CD4-positive, alpha-beta T cell (primary cell): ENCODE data around the gene TUBG1. TPM values are rescaled to one million over a fixed set of nuclear protein-coding genes. Genes with fewer than 3 reads are reported as not detected.

ENCODE experiments used
- ATAC-seq: fragments of 200-7000 bp; cut with Tn5 transposase; one replicate; pipeline ENCODE4 v1.10.0; 2022; ENCODE audit warnings: mild to moderate bottlenecking; ENCODE audit not compliant: poor library complexity
- CTCF ChIA-PET: fragments of 350-600 bp; sonication (Branson Sonifier 250); formaldehyde crosslinking; loops from one replicate; lab custom pipeline; 2021; ENCODE audit warnings: antibody characterized with exemption, inconsistent platforms; lab: Charles Lee
- POLR2A ChIA-PET: fragments of 350-600 bp; sonication (Branson Sonifier 250); formaldehyde crosslinking; loops from one replicate; lab custom pipeline; 2021; ENCODE audit warnings: antibody characterized with exemption, inconsistent platforms; lab: Charles Lee
- DNase-seq, 14 experiments: peaks; one replicate each; pipeline ENCODE4 v3.0.0-alpha.2; 2013 to 2020; ENCODE audit warnings: mixed read lengths in 2 of 14
- H3K27ac ChIP-seq, 2 donors: one replicate each; pipeline versions ENCODE4 v1.5.1 to v1.7.0; 2013; ENCODE audit warnings: low read length in 2 of 2, low read depth in 1 of 2, mild to moderate bottlenecking in 1 of 2
- H3K27me3 ChIP-seq, 2 experiments: 1 replicate in 1 of 2; 2 replicates in 1 of 2; pipeline versions ENCODE4 v1.6.1 to v1.7.0; 2013; ENCODE audit warnings: low read length in 2 of 2, control low read depth in 1 of 2, mild to moderate bottlenecking in 1 of 2, moderate library complexity in 1 of 2; ENCODE audit not compliant: insufficient read depth in 2 of 2, control insufficient read depth in 1 of 2
- H3K36me3 ChIP-seq: one replicate; pipeline ENCODE4 v1.6.1; 2013; ENCODE audit warnings: low read length, control low read depth; ENCODE audit not compliant: insufficient read depth
- H3K4me1 ChIP-seq: one replicate; pipeline ENCODE4 v1.6.1; 2013; ENCODE audit warnings: low read length, control low read depth; ENCODE audit not compliant: insufficient read depth
- H3K4me3 ChIP-seq: one replicate; pipeline ENCODE4 v1.5.1; 2013; ENCODE audit warnings: mild to moderate bottlenecking, low read length, moderate library complexity
- H3K9me3 ChIP-seq, 2 experiments: 1 replicate in 1 of 2; 2 replicates in 1 of 2; pipeline versions ENCODE4 v1.6.1 to v1.7.0; 2013; ENCODE audit warnings: low read length in 2 of 2, mild to moderate bottlenecking in 2 of 2, control low read depth in 1 of 2, moderate library complexity in 1 of 2; ENCODE audit not compliant: control insufficient read depth in 1 of 2, insufficient read depth in 1 of 2
- H3K27ac Mint-ChIP-seq: one replicate; pipeline ENCODE4 v1.8.0; 2020; ENCODE audit warnings: mixed read lengths
- H3K27me3 Mint-ChIP-seq: one replicate; pipeline ENCODE4 v1.8.0; 2021; ENCODE audit warnings: mixed read lengths
- H3K36me3 Mint-ChIP-seq: one replicate; pipeline ENCODE4 v1.8.0; 2021; ENCODE audit warnings: low read depth, mixed read lengths
- H3K4me1 Mint-ChIP-seq: one replicate; pipeline ENCODE4 v1.8.0; 2021; ENCODE audit warnings: low read depth, mixed read lengths
- H3K4me3 Mint-ChIP-seq: one replicate; pipeline ENCODE4 v1.8.0; 2020; ENCODE audit warnings: mild to moderate bottlenecking, mixed read lengths
- H3K9me3 Mint-ChIP-seq: one replicate; pipeline ENCODE4 v1.8.0; 2020; ENCODE audit warnings: mixed read lengths
- intact Hi-C, 2 experiments: fragments of 100-400 bp; cut with DNase I in 1 of 2; cut with micrococcal nuclease in 1 of 2; formaldehyde crosslinking; loops; one replicate each; pipeline versions ENCODE4 v1.15.1 to v1.9.0; 2023 to 2025; cut with DNase I, micrococcal nuclease
- total RNA-seq, 174 experiments: library from RNA in 2 of 174; stranded (reverse) in 2 of 174; gene quantifications; one replicate each; pipeline ENCODE4 v1.2.3 and lab custom pipeline; 2021 to 2026
- TF ChIP-seq, protein P1 (sequence below): fragments of 200-600 bp; IDR thresholded peaks from one replicate; pipeline ENCODE4 v1.8.0; 2022; ENCODE audit warnings: antibody characterized with exemption, mild to moderate bottlenecking

TUBG1 gene
- total RNA-seq, 2 experiments from 2014 or later: 7.3 to 8.5 TPM

DNA sequence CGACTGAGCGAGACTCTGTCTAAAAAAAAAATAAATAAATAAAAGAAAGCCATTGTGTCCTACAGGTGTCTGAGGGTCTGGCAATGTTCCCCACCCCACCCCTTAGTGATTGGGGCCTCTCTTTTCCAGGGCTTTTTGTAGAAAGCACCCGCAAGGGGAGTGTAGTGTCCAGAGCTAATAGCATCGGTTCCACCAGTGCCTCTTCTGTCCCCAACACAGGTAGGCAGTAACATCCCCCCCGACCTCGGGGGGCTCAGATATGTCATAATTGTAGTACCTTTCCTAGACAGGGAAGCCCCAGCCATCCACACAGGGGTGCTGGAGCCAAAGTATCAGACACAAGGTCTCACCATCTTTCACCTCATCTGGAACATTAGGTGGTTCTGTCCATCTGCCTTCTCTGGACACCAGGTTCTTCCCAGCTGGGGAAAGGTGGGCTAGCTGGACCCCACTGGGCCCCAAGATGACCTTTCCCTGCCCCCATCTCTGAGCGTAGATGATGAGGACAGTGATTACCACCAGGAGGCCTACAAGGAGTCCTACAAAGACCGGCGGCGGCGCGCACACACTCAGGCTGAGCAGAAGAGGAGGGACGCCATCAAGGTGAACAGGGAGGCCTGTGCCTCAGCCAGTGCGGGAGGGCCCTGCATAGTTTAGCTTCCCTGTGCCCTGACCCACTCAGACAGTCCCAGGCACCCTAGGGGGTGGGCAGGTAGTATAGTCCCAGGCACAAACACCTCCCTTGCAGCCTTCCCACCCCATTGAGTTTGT is 41.0 kb upstream of the TUBG1 start:
- H3K4me3 Mint-ChIP-seq: peak overlapping the region; percentile 97
- TF ChIP-seq, protein P1, sequence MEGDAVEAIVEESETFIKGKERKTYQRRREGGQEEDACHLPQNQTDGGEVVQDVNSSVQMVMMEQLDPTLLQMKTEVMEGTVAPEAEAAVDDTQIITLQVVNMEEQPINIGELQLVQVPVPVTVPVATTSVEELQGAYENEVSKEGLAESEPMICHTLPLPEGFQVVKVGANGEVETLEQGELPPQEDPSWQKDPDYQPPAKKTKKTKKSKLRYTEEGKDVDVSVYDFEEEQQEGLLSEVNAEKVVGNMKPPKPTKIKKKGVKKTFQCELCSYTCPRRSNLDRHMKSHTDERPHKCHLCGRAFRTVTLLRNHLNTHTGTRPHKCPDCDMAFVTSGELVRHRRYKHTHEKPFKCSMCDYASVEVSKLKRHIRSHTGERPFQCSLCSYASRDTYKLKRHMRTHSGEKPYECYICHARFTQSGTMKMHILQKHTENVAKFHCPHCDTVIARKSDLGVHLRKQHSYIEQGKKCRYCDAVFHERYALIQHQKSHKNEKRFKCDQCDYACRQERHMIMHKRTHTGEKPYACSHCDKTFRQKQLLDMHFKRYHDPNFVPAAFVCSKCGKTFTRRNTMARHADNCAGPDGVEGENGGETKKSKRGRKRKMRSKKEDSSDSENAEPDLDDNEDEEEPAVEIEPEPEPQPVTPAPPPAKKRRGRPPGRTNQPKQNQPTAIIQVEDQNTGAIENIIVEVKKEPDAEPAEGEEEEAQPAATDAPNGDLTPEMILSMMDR: no peak
- Histone ChIP-seq H3K9me3 (no peaks in the 10 kb centered on the region), H3K27ac (no peak overlapping the region), H3K27me3 (no peaks in the 10 kb centered on the region), H3K36me3 (peaks cover 81% of the 10 kb centered on the region), H3K4me3 (no peak overlapping the region), H3K4me1 (peaks cover 54% of the 10 kb centered on the region)
- ChIA-PET POLR2A (interaction anchor here (2.2 to 2.5 kb wide), 2 partner anchors 14 to 40 kb away, joined by 10 to 17 read pairs; partner anchors contain the start of genes RETREG3 and TUBG1), CTCF (interaction anchor here (1.4 to 4.6 kb wide), 2 partner anchors 9 to 18 kb away, joined by 3 to 45 read pairs; partner anchors contain the start of gene PSMC3IP)
- intact Hi-C loops: no loop called here
- ATAC-seq: no peak
- H3K9me3 Mint-ChIP-seq: no peaks in the 10 kb centered on the region
- H3K27me3 Mint-ChIP-seq: no peaks in the 10 kb centered on the region
- H3K4me1 Mint-ChIP-seq: peaks cover 35% of the 10 kb centered on the region
- H3K27ac Mint-ChIP-seq: peak overlapping the region; percentile 96
- H3K36me3 Mint-ChIP-seq: peaks cover 83% of the 10 kb centered on the region
- peak in 1 of 14 experiments; percentile 20 for DNase-seq

DNA sequence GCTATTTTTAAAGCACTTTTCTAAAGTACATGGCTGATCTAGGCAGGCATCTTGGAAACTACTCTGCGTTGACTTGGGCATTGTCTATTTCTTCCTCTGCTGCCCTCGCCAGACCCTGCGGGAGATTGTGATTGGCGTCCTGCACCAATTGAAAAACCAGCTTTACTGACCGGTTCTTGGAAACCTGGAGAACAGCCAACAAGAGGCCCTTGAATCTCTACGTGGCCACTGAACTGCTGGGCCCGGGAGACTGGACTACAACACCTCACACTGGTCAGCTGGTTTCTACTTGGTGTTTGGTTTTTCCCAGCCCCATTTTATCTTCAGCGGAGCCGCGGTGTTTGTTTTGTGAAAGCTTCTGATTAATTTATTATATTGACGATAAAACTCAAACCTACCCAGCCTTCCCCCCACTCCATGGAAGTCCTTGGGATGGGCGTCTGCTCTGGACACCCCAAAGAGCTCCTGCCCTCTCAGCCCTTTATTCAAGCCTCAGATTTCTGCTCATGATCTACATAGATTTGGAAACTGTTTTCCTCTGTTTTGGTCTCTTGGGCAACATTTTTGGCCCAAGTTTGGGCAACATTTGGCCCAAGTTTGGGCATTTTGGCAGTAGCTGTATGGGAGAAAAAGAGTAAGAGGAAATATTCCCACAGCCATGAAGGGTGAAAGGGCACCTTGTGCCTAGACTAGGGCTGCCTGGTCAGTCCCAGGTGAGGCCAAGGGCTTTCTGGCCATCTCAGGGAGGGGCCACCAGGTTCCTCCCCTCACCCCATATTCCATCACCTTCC is 37.9 kb upstream of the TUBG1 start:
- intact Hi-C loops: no loop called here
- H3K4me3 Mint-ChIP-seq: no peak overlapping the region
- H3K9me3 ChIP-seq: no peaks in the 10 kb centered on the region
- peaks cover 65% of the 10 kb centered on the region for H3K36me3 ChIP-seq
- ATAC-seq: no peak
- TF ChIP-seq, protein P1: no peak
- no peaks in the 10 kb centered on the region for H3K27me3 Mint-ChIP-seq
- no peak overlapping the region for H3K27ac Mint-ChIP-seq
- H3K9me3 Mint-ChIP-seq: no peaks in the 10 kb centered on the region
- H3K27me3 ChIP-seq: no peaks in the 10 kb centered on the region
- H3K27ac ChIP-seq: peak overlapping the region in 1 of 2 donors; percentile 26
- peaks cover 32% of the 10 kb centered on the region for H3K4me1 ChIP-seq
- ChIA-PET CTCF (no interaction called here), POLR2A (no interaction called here)
- peaks cover 78% of the 10 kb centered on the region for H3K36me3 Mint-ChIP-seq
- no peak for DNase-seq
- H3K4me3 ChIP-seq: no peak overlapping the region
- peaks cover 33% of the 10 kb centered on the region for H3K4me1 Mint-ChIP-seq

DNA sequence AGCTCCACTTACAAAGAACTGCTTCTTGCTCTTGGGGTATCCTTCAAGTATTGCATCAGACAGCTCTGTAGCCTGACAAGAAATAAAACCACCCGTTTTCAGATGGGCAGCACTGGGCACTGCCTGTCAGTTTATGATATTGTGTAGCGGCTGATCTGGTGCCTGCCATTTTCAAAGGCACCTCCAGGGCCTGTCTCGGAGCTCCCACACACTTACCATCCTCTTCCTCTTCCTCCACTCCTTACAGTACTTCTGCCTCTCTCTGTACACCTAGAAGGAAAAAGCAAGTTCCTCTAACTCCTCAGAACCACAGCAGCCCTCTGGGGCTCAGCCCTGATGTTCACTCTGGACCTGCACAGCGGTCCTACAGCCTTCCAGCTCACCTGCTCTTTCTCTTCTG is 36.4 kb upstream of the TUBG1 start:
- no peak for DNase-seq
- Mint-ChIP-seq H3K4me3 (no peak overlapping the region), H3K27me3 (no peaks in the 10 kb centered on the region), H3K9me3 (no peaks in the 10 kb centered on the region), H3K4me1 (peaks cover 33% of the 10 kb centered on the region), H3K36me3 (peaks cover 70% of the 10 kb centered on the region), H3K27ac (no peak overlapping the region)
- intact Hi-C loops: no loop called here
- Histone ChIP-seq H3K4me3 (no peak overlapping the region), H3K4me1 (peaks cover 29% of the 10 kb centered on the region), H3K27ac (no peak overlapping the region), H3K9me3 (no peaks in the 10 kb centered on the region), H3K36me3 (peaks cover 65% of the 10 kb centered on the region), H3K27me3 (no peaks in the 10 kb centered on the region)
- ChIA-PET CTCF (no interaction called here), POLR2A (interaction anchor here (0.7 kb wide), 1 partner anchor 37 kb away, joined by 4 read pairs; the partner anchor contains the start of gene NAGLU)
- ATAC-seq: no peak
- TF ChIP-seq, protein P1: no peak
